Measurements from ENCODE around the gene MASP2. TPM values are rescaled to one million over a fixed set of nuclear protein-coding genes. Genes with fewer than 3 reads are reported as not detected.

MASP2 gene
- total RNA-seq, 2 experiments from 2014 or later: 0.38 TPM; not detected in 1

- no TSS peak for BruUV-seq (replicated peaks)
- H3K27ac ChIP-seq (ENCODE audit: low read depth, low read length, poor library complexity, severe bottlenecking): no peak overlapping the region
- H3K36me3 ChIP-seq (ENCODE audit: insufficient read depth, low read length): no peaks in the 10 kb centered on the region
- H3K4me2 ChIP-seq (ENCODE audit: low read length): no peak overlapping the region
- no peaks in the 10 kb centered on the region for H4K20me1 ChIP-seq (ENCODE audit: insufficient read depth, low read length)
- H3K4me1 ChIP-seq (ENCODE audit: insufficient read depth, low read length, poor library complexity, severe bottlenecking): no peaks in the 10 kb centered on the region
- H3K79me2 ChIP-seq (ENCODE audit: insufficient read depth, low read depth, low read length): no peaks in the 10 kb centered on the region
- H3K9me2 ChIP-seq (ENCODE audit: insufficient read depth, low read length): no peaks in the 10 kb centered on the region
- ChIA-PET POLR2A (no interaction called here), CTCF (ENCODE audit: unreplicated experiment) (no interaction called here)
- DNase-seq (ENCODE audit: low spot score): no peak
- no peak for TF ChIP-seq EZH2phosphoT487 (IDR thresholded peaks at IDR 0.05; ENCODE audit: borderline replicate concordance, low read depth, low read length)
- TF ChIP-seq CTCF (conservative IDR thresholded peaks at IDR 0.05; ENCODE audit: low read length): no peak
- H2AFZ ChIP-seq (ENCODE audit: low read length): no peak overlapping the region
- no peak overlapping the region for H3K4me3 ChIP-seq (ENCODE audit: low read depth, low read length, poor library complexity, severe bottlenecking)
- intact Hi-C loops (cut with micrococcal nuclease; ENCODE audit: unreplicated experiment): no loop called here
- no peaks in the 10 kb centered on the region for H3K9me3 ChIP-seq (ENCODE audit: low read length)
Observed at GRCh38 chr1:10989095-10989494, 57.9 kb downstream of the MASP2 start.

DNA sequence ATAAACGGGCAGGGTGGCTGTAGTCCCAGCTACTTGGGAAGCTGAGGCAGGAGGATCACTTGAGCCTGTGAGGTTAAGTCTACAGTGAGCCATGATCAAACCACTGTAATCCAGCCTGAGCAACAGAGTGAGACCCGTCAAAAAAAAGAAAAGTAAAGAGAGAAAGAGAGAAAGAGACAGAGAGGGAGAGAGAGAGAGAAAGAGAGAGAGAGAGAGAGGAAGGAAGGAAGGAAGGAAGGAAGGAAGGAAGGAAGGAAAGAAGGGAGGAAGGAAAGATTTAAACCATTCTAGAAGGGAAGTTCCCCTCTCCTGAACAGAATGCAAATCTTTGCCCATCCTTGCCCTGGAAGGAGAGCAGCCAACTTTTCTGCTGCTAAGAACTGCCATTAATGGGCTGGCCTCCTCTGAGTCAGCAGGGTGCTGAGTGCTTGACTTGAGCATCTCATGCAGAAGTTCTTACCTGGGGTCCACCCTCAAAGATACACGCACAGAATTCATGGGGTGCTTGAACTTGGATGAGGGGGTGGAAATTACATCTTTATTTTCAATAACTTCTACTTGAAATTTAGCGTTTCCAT lies 59.1 kb downstream of the MASP2 start:
- BruUV-seq (replicated peaks): no TSS peak
- no peak overlapping the region for H3K27ac ChIP-seq (ENCODE audit: low read depth, low read length, poor library complexity, severe bottlenecking)
- H3K79me2 ChIP-seq (ENCODE audit: insufficient read depth, low read depth, low read length): no peaks in the 10 kb centered on the region
- no peak overlapping the region for H2AFZ ChIP-seq (ENCODE audit: low read length)
- no peak overlapping the region for H3K4me2 ChIP-seq (ENCODE audit: low read length)
- H3K4me3 ChIP-seq (ENCODE audit: low read depth, low read length, poor library complexity, severe bottlenecking): no peak overlapping the region
- CTCF ChIA-PET (ENCODE audit: unreplicated experiment): no interaction called here
- TF ChIP-seq CTCF (conservative IDR thresholded peaks at IDR 0.05; ENCODE audit: low read length) (no peak), EZH2phosphoT487 (IDR thresholded peaks at IDR 0.05; ENCODE audit: borderline replicate concordance, low read depth, low read length) (no peak)
- no peaks in the 10 kb centered on the region for H3K9me3 ChIP-seq (ENCODE audit: low read length)
- POLR2A ChIA-PET: no interaction called here
- intact Hi-C loops (cut with micrococcal nuclease; ENCODE audit: unreplicated experiment): no loop called here
- H3K9me2 ChIP-seq (ENCODE audit: insufficient read depth, low read length): no peaks in the 10 kb centered on the region
- no peak for DNase-seq (ENCODE audit: low spot score)
- no peaks in the 10 kb centered on the region for H3K36me3 ChIP-seq (ENCODE audit: insufficient read depth, low read length)
- H3K4me1 ChIP-seq (ENCODE audit: insufficient read depth, low read length, poor library complexity, severe bottlenecking): no peaks in the 10 kb centered on the region
- no peaks in the 10 kb centered on the region for H4K20me1 ChIP-seq (ENCODE audit: insufficient read depth, low read length)

GRCh38 chr1:10986525-10986890 lies 60.5 kb downstream of the MASP2 start:
- Histone ChIP-seq H3K79me2 (ENCODE audit: insufficient read depth, low read depth, low read length) (no peaks in the 10 kb centered on the region), H3K4me1 (ENCODE audit: insufficient read depth, low read length, poor library complexity, severe bottlenecking) (no peaks in the 10 kb centered on the region), H3K4me2 (ENCODE audit: low read length) (no peak overlapping the region), H3K36me3 (ENCODE audit: insufficient read depth, low read length) (no peaks in the 10 kb centered on the region), H3K9me2 (ENCODE audit: insufficient read depth, low read length) (no peaks in the 10 kb centered on the region), H3K9me3 (ENCODE audit: low read length) (no peaks in the 10 kb centered on the region), H4K20me1 (ENCODE audit: insufficient read depth, low read length) (no peaks in the 10 kb centered on the region), H3K4me3 (ENCODE audit: low read depth, low read length, poor library complexity, severe bottlenecking) (no peak overlapping the region), H3K27ac (ENCODE audit: low read depth, low read length, poor library complexity, severe bottlenecking) (no peak overlapping the region), H2AFZ (ENCODE audit: low read length) (no peak overlapping the region)
- CTCF ChIA-PET (ENCODE audit: unreplicated experiment): no interaction called here
- intact Hi-C loops (cut with micrococcal nuclease; ENCODE audit: unreplicated experiment): no loop called here
- BruUV-seq (replicated peaks): no TSS peak
- DNase-seq (ENCODE audit: low spot score): no peak
- TF ChIP-seq EZH2phosphoT487 (IDR thresholded peaks at IDR 0.05; ENCODE audit: borderline replicate concordance, low read depth, low read length): no peak
- POLR2A ChIA-PET: interaction anchor here (0.6 to 1.1 kb wide), 3 partner anchors 23 to 697 kb away, joined by 3 read pairs; partner anchors contain the start of gene TARDBP
